ENCODE data around the gene MYRF. TPM values are rescaled to one million over a fixed set of nuclear protein-coding genes. Genes with fewer than 3 reads are reported as not detected.
A peak's percentile ranks its signal among the peaks of the same experiment; 100 is the strongest.

MYRF gene
- total and polyA plus RNA-seq, 4 experiments from 2014 or later = 0.44 to 1.6 (median 0.89) TPM

- no peak for DNase-seq
- H3K4me1 ChIP-seq (ENCODE audit: insufficient read depth, low read length) = no peaks in the 10 kb centered on the region
- intact Hi-C loops (cut with micrococcal nuclease) = no loop called here
- H3K36me3 Mint-ChIP-seq = no peaks in the 10 kb centered on the region
- H3K4me1 Mint-ChIP-seq = peaks cover 0 to 4% (median 0%) of the 10 kb centered on the region in 4 donors
- H3K27me3 ChIP-seq (ENCODE audit: insufficient read depth, low read length) = no peaks in the 10 kb centered on the region
- no peak overlapping the region for H3K4me3 Mint-ChIP-seq
- CTCF ChIA-PET (ENCODE audit: partially characterized antibody) = interaction anchor here (2.2 kb wide), 1 partner anchor 19 kb away, joined by 7 read pairs; no protein-coding TSS in a partner anchor
- H3K9me3 Mint-ChIP-seq = no peaks in the 10 kb centered on the region
- no peaks in the 10 kb centered on the region for H3K36me3 ChIP-seq (ENCODE audit: insufficient read depth, low read length)
- POLR2A ChIA-PET (ENCODE audit: partially characterized antibody) = no interaction called here
- no peaks in the 10 kb centered on the region for H3K9me3 ChIP-seq (ENCODE audit: control insufficient read depth in 1 of 2, low read length in 2 of 2)
- no peaks in the 10 kb centered on the region for H3K27me3 Mint-ChIP-seq
- H3K4me3 ChIP-seq (ENCODE audit: low read length in 2 of 2) = no peak overlapping the region
- H3K27ac ChIP-seq (ENCODE audit: low read depth, low read length) = no peak overlapping the region
- no peak overlapping the region for H3K27ac Mint-ChIP-seq
Observed at GRCh38 chr11:61714316-61714715, 38.1 kb upstream of the MYRF start.

DNA sequence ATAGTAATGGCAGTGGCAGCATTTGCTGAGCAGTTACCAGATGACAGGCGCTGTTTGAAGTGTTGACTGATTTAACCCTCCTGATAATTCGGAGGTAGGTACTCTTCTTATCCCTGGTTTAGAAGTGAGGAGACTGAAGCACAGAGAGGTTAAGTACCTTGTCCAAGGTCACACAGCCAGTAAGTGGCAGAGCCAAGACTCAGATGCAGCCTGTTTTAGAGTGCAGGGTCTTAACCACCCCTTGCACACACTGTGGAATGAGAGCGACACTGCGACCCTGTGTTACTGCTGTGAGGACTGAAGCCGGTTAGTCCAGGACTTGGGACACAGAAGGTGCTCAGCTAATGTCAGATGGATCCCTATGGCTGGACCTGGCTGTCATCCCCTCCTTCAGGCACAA lies 37.5 kb upstream of the MYRF start:
- Histone ChIP-seq H3K36me3 (ENCODE audit: insufficient read depth, low read length) (no peaks in the 10 kb centered on the region), H3K27me3 (ENCODE audit: insufficient read depth, low read length) (no peaks in the 10 kb centered on the region), H3K4me1 (ENCODE audit: insufficient read depth, low read length) (no peaks in the 10 kb centered on the region), H3K27ac (ENCODE audit: low read depth, low read length) (no peak overlapping the region), H3K4me3 (ENCODE audit: low read length in 2 of 2) (no peak overlapping the region), H3K9me3 (ENCODE audit: control insufficient read depth in 1 of 2, low read length in 2 of 2) (no peaks in the 10 kb centered on the region)
- POLR2A ChIA-PET (ENCODE audit: partially characterized antibody) = no interaction called here
- H3K4me1 Mint-ChIP-seq = peaks cover 0 to 4% (median 0%) of the 10 kb centered on the region in 4 donors
- H3K27ac Mint-ChIP-seq = no peak overlapping the region
- CTCF ChIA-PET (ENCODE audit: partially characterized antibody) = interaction anchor here (2.2 kb wide), 1 partner anchor 19 kb away, joined by 7 read pairs; no protein-coding TSS in a partner anchor
- no peaks in the 10 kb centered on the region for H3K27me3 Mint-ChIP-seq
- intact Hi-C loops (cut with micrococcal nuclease) = no loop called here
- H3K4me3 Mint-ChIP-seq = no peak overlapping the region
- H3K36me3 Mint-ChIP-seq = no peaks in the 10 kb centered on the region
- H3K9me3 Mint-ChIP-seq = no peaks in the 10 kb centered on the region
- no peak for DNase-seq

DNA sequence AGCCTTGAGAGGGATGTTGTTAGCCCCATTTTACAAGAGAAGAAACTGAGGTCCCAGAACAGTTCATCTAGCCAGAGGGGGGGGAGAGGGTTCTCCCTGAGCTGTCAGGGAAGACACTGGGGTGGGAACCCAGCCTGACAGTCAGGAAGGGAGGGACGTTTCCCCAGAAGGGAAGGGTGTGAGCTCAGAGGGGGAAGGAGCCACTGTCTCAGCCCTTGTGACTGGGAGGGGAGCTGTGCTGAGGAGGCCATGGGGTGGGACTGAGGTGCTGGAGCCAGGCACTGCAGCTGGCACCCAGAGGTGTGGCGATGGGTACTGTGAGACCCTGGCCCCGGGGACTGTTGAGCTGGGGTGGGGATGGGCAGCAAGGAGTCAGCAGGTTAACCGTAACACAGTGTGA lies 36.6 kb upstream of the MYRF start:
- Histone ChIP-seq H3K27ac (ENCODE audit: low read depth, low read length) (no peak overlapping the region), H3K4me3 (ENCODE audit: low read length in 2 of 2) (no peak overlapping the region), H3K9me3 (ENCODE audit: control insufficient read depth in 1 of 2, low read length in 2 of 2) (no peaks in the 10 kb centered on the region), H3K27me3 (ENCODE audit: insufficient read depth, low read length) (no peaks in the 10 kb centered on the region), H3K36me3 (ENCODE audit: insufficient read depth, low read length) (no peaks in the 10 kb centered on the region), H3K4me1 (ENCODE audit: insufficient read depth, low read length) (no peaks in the 10 kb centered on the region)
- Mint-ChIP-seq H3K27ac (no peak overlapping the region), H3K9me3 (no peaks in the 10 kb centered on the region), H3K4me1 (peaks cover 0 to 4% (median 0%) of the 10 kb centered on the region in 4 donors), H3K36me3 (no peaks in the 10 kb centered on the region), H3K27me3 (no peaks in the 10 kb centered on the region), H3K4me3 (no peak overlapping the region)
- CTCF ChIA-PET (ENCODE audit: partially characterized antibody) = interaction anchor here (2.2 kb wide), 1 partner anchor 18 kb away, joined by 7 read pairs; no protein-coding TSS in a partner anchor
- DNase-seq = no peak
- POLR2A ChIA-PET (ENCODE audit: partially characterized antibody) = interaction anchor here (0.6 kb wide), 1 partner anchor 310 kb away, joined by 3 read pairs; no protein-coding TSS in a partner anchor
- intact Hi-C loops (cut with micrococcal nuclease) = no loop called here

DNA sequence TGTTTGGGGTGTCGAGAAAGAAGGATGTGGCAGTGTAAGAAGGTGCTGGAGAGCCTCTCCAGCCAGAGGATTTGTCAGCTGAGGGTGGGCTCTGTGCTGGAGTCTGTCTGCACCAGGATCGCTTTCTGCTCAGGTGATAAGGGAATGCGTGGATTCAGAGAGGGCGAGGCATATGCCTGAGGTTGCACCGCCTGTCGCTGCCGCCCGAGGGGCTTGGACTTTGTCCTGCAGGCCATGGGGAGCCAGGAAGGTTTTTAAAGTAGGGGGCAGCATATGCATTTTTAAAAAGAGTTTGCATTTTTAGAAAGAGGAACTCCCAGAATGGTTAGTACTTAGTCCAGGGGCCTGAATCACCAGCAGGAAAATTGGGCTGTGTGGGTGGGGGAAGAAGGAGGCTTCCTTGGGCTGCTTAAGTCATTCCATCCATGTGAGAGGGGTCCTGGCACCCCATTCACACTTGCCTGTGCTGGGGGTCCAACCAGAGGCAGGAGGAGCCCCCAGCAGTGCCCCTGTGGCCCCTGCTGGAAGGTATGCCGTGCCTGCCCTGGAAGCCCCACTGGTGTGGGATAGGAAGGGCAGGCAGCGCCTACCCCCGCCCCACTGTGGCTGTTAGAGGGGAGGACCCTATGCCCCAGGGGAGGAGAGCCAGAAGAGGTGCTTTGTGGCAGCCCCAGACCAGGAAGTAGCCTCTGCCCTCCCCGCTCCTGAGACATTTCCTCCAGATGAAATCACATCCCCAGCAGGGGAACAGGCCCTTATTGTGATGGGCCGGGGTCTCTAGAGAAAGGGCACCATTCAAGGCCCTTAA lies 35.8 kb upstream of the MYRF start:
- intact Hi-C loops (cut with micrococcal nuclease) = no loop called here
- H3K36me3 ChIP-seq (ENCODE audit: insufficient read depth, low read length) = no peaks in the 10 kb centered on the region
- H3K27ac ChIP-seq (ENCODE audit: low read depth, low read length) = no peak overlapping the region
- no peaks in the 10 kb centered on the region for H3K9me3 ChIP-seq (ENCODE audit: control insufficient read depth in 1 of 2, low read length in 2 of 2)
- CTCF ChIA-PET (ENCODE audit: partially characterized antibody) = interaction anchor here (2.2 kb wide), 1 partner anchor 17 kb away, joined by 7 read pairs; no protein-coding TSS in a partner anchor
- no peaks in the 10 kb centered on the region for H3K4me1 ChIP-seq (ENCODE audit: insufficient read depth, low read length)
- no peaks in the 10 kb centered on the region for H3K27me3 ChIP-seq (ENCODE audit: insufficient read depth, low read length)
- POLR2A ChIA-PET (ENCODE audit: partially characterized antibody) = interaction anchor here (0.6 kb wide), 1 partner anchor 309 kb away, joined by 3 read pairs; no protein-coding TSS in a partner anchor
- no peaks in the 10 kb centered on the region for H3K36me3 Mint-ChIP-seq
- no peak overlapping the region for H3K4me3 ChIP-seq (ENCODE audit: low read length in 2 of 2)
- H3K27me3 Mint-ChIP-seq = no peaks in the 10 kb centered on the region
- H3K4me1 Mint-ChIP-seq = peaks cover 0 to 4% (median 0%) of the 10 kb centered on the region in 4 donors
- H3K4me3 Mint-ChIP-seq = no peak overlapping the region
- H3K27ac Mint-ChIP-seq = no peak overlapping the region
- no peak for DNase-seq
- no peaks in the 10 kb centered on the region for H3K9me3 Mint-ChIP-seq

GRCh38 chr11:61717286-61718033 lies 35.0 kb upstream of the MYRF start:
- Histone ChIP-seq H3K27me3 (ENCODE audit: insufficient read depth, low read length) (no peaks in the 10 kb centered on the region), H3K27ac (ENCODE audit: low read depth, low read length) (no peak overlapping the region), H3K4me1 (ENCODE audit: insufficient read depth, low read length) (no peaks in the 10 kb centered on the region), H3K9me3 (ENCODE audit: control insufficient read depth in 1 of 2, low read length in 2 of 2) (no peaks in the 10 kb centered on the region), H3K36me3 (ENCODE audit: insufficient read depth, low read length) (no peaks in the 10 kb centered on the region), H3K4me3 (ENCODE audit: low read length in 2 of 2) (no peak overlapping the region)
- H3K36me3 Mint-ChIP-seq = no peaks in the 10 kb centered on the region
- no peaks in the 10 kb centered on the region for H3K9me3 Mint-ChIP-seq
- peak overlapping the region in 1 of 7 donors; percentile 24 for H3K27ac Mint-ChIP-seq
- POLR2A ChIA-PET (ENCODE audit: partially characterized antibody) = no interaction called here
- no peak for DNase-seq
- CTCF ChIA-PET (ENCODE audit: partially characterized antibody) = no interaction called here
- H3K4me1 Mint-ChIP-seq = peaks cover 0 to 4% (median 0%) of the 10 kb centered on the region in 4 donors
- intact Hi-C loops (cut with micrococcal nuclease) = no loop called here
- no peaks in the 10 kb centered on the region for H3K27me3 Mint-ChIP-seq
- H3K4me3 Mint-ChIP-seq = no peak overlapping the region

DNA sequence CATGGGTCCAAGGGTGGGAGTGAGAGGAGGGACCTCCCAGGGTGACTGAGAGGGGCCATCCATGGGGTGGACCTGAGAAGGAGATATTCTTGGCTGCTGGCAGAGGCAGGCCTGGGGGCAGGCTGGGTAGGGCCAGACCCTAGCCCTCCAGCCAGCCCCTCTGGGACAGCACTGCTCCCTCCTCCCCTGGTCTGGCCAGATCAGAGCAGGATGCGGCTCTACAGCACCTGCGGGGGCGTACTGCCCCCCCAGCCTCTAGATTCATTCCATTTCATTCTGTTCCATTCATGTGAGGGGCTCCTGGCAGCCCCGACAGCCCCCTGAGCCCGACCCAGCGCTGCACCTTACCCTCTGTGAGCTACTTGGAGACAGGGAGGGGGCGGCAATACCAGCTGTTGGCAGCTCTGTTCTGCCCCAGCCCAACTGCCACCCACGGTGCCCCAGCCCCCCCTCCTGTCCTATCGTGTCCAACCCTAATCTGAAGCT lies 34.3 kb upstream of the MYRF start:
- Histone ChIP-seq H3K27ac (ENCODE audit: low read depth, low read length) (no peak overlapping the region), H3K27me3 (ENCODE audit: insufficient read depth, low read length) (no peaks in the 10 kb centered on the region), H3K36me3 (ENCODE audit: insufficient read depth, low read length) (no peaks in the 10 kb centered on the region), H3K4me1 (ENCODE audit: insufficient read depth, low read length) (no peaks in the 10 kb centered on the region), H3K4me3 (ENCODE audit: low read length in 2 of 2) (no peak overlapping the region), H3K9me3 (ENCODE audit: control insufficient read depth in 1 of 2, low read length in 2 of 2) (no peaks in the 10 kb centered on the region)
- Mint-ChIP-seq H3K9me3 (no peaks in the 10 kb centered on the region), H3K27ac (peak overlapping the region in 1 of 7 donors; percentile 24), H3K27me3 (no peaks in the 10 kb centered on the region), H3K4me1 (peaks cover 0 to 4% (median 0%) of the 10 kb centered on the region in 4 donors), H3K4me3 (no peak overlapping the region), H3K36me3 (no peaks in the 10 kb centered on the region)
- intact Hi-C loops (cut with micrococcal nuclease) = no loop called here
- no peak for DNase-seq
- ChIA-PET POLR2A (ENCODE audit: partially characterized antibody) (no interaction called here), CTCF (ENCODE audit: partially characterized antibody) (no interaction called here)

DNA sequence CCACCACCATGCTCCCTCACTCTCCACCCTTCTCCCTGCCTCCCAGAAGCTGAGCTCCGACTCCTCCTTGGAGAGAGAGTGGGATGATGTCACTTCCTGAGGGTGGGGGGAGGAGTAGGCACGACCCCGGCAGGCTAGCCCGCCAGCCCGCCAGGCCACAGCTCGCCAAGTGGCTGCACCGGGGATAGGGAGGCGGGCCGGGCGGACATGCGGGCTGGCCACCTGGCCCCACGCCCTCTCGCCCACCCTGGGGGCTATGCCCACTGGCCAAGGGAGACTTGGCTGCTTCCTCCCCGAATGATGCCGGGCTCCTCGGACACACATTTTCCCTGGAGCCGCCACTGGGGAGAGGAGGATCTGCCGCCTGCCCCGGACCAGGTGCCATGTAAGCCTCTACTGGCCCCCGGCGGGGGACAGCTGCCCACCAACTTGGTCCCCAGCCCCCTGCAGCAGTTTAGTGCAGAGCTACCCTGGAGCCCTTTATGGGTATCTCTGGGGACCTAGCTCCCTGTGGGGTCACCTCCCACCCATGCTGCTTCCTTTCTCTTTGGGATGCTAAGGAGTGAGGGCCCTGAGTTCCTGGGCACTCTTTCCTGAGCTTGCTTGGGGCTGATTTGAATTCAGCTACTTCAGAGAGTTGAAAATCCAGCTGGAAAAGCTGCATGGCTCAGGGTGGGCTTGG lies 33.7 kb upstream of the MYRF start:
- H3K27me3 Mint-ChIP-seq = no peaks in the 10 kb centered on the region
- Histone ChIP-seq H3K27ac (ENCODE audit: low read depth, low read length) (no peak overlapping the region), H3K36me3 (ENCODE audit: insufficient read depth, low read length) (no peaks in the 10 kb centered on the region), H3K4me1 (ENCODE audit: insufficient read depth, low read length) (no peaks in the 10 kb centered on the region), H3K9me3 (ENCODE audit: control insufficient read depth in 1 of 2, low read length in 2 of 2) (no peaks in the 10 kb centered on the region), H3K4me3 (ENCODE audit: low read length in 2 of 2) (no peak overlapping the region), H3K27me3 (ENCODE audit: insufficient read depth, low read length) (no peaks in the 10 kb centered on the region)
- no peak for DNase-seq
- no peaks in the 10 kb centered on the region for H3K36me3 Mint-ChIP-seq
- no peak overlapping the region for H3K27ac Mint-ChIP-seq
- ChIA-PET CTCF (ENCODE audit: partially characterized antibody) (interaction anchor here (1.0 kb wide), 1 partner anchor 52 kb away, joined by 4 read pairs; no protein-coding TSS in a partner anchor), POLR2A (ENCODE audit: partially characterized antibody) (no interaction called here)
- H3K4me1 Mint-ChIP-seq = peaks cover 0 to 4% (median 0%) of the 10 kb centered on the region in 4 donors
- intact Hi-C loops (cut with micrococcal nuclease) = no loop called here
- no peak overlapping the region for H3K4me3 Mint-ChIP-seq
- H3K9me3 Mint-ChIP-seq = no peaks in the 10 kb centered on the region
